ENCODE measurements around the gene KIAA0513.

GRCh38 chr16:85067426-85067825, 39.8 kb downstream of the KIAA0513 start:
- TF ChIP-seq CTCF (conservative IDR thresholded peaks at IDR 0.05) (no peak), ZFX (IDR thresholded peaks at IDR 0.05) (no peak)
